ENCODE results near the gene DUSP11.
A peak's percentile ranks its signal among the peaks of the same experiment; 100 is the strongest.
"Not testable (repeated sequence)": the region's sequence is repeated elsewhere in the genome, so short reads cannot be mapped to it uniquely, and the experiment has no call there.

DUSP11 gene

GRCh38 chr2:73772819-73773218 lies 7.1 kb downstream of the DUSP11 start:
- DNase-seq (ENCODE audit: low read depth): no peak

GRCh38 chr2:73770725-73771124 lies 9.2 kb downstream of the DUSP11 start:
- no peak for DNase-seq (ENCODE audit: low read depth)

GRCh38 chr2:73766994-73767393 lies 12.9 kb downstream of the DUSP11 start:
- DNase-seq (ENCODE audit: low read depth): no peak

GRCh38 chr2:73766349-73766748 lies 13.6 kb downstream of the DUSP11 start:
- DNase-seq (ENCODE audit: low read depth): no peak

GRCh38 chr2:73764945-73765344 lies 15.0 kb downstream of the DUSP11 start:
- DNase-seq (ENCODE audit: low read depth): no peak

- no peak for DNase-seq (ENCODE audit: low read depth)
Measured at GRCh38 chr2:73762571-73762970, 17.3 kb downstream of the DUSP11 start.

- no peak for DNase-seq (ENCODE audit: low read depth)
Measured at GRCh38 chr2:73759904-73760303, 20.0 kb downstream of the DUSP11 start.

GRCh38 chr2:73759285-73759764 lies 20.6 kb downstream of the DUSP11 start:
- DNase-seq (ENCODE audit: low read depth): no peak

GRCh38 chr2:73754332-73754731 lies 25.6 kb downstream of the DUSP11 start:
- not testable (repeated sequence) for DNase-seq (ENCODE audit: low read depth)

GRCh38 chr2:73749314-73749713 lies 30.6 kb downstream of the DUSP11 start:
- DNase-seq (ENCODE audit: low read depth): no peak

GRCh38 chr2:73746877-73747208 lies 33.1 kb downstream of the DUSP11 start:
- DNase-seq (ENCODE audit: low read depth): no peak

GRCh38 chr2:73746015-73746876 lies 33.7 kb downstream of the DUSP11 start:
- no peak for DNase-seq (ENCODE audit: low read depth)

- no peak for DNase-seq (ENCODE audit: low read depth)
Measured at GRCh38 chr2:73740767-73741166, 39.1 kb downstream of the DUSP11 start.

- no peak for DNase-seq (ENCODE audit: low read depth)
Measured at GRCh38 chr2:73739101-73739500, 40.8 kb downstream of the DUSP11 start.

GRCh38 chr2:73736855-73737779 lies 42.8 kb downstream of the DUSP11 start, which contains the start of gene TPRKB:
TSS of gene TPRKB (minus strand) at chr2:73737345. CDS start at chr2:73734569, 2,776 bp downstream.
- peak; percentile 98 for DNase-seq (ENCODE audit: low read depth)

- DNase-seq (ENCODE audit: low read depth): no peak
Measured at GRCh38 chr2:73736378-73736777, 43.5 kb downstream of the DUSP11 start.

GRCh38 chr2:73730810-73731209 lies 49.1 kb downstream of the DUSP11 start:
- DNase-seq (ENCODE audit: low read depth): no peak

GRCh38 chr2:73728711-73729110 lies 51.2 kb downstream of the DUSP11 start:
- no peak for DNase-seq (ENCODE audit: low read depth)

- DNase-seq (ENCODE audit: low read depth): no peak
Measured at GRCh38 chr2:73728043-73728442, 51.9 kb downstream of the DUSP11 start.

GRCh38 chr2:73726657-73727056 lies 53.2 kb downstream of the DUSP11 start:
- not testable (repeated sequence) for DNase-seq (ENCODE audit: low read depth)

GRCh38 chr2:73718851-73719621 lies 60.9 kb downstream of the DUSP11 start:
- no peak for DNase-seq (ENCODE audit: low read depth)

GRCh38 chr2:73718421-73718820 lies 61.5 kb downstream of the DUSP11 start:
- no peak for DNase-seq (ENCODE audit: low read depth)

Data from CMK (cell line).